Neuron (in vitro differentiated cells): ENCODE data around the gene IQGAP1.

ENCODE experiments used
- H2AFZ ChIP-seq: one replicate; pipeline ENCODE4 v1.6.1; 2013; ENCODE audit warnings: low read depth, mild to moderate bottlenecking, inconsistent platforms, low read length, moderate library complexity
- H3K27me3 ChIP-seq: one replicate; pipeline ENCODE4 v1.6.1; 2013; ENCODE audit warnings: low read length; ENCODE audit not compliant: insufficient read depth
- H3K36me3 ChIP-seq: one replicate; pipeline ENCODE4 v1.6.1; 2013; ENCODE audit warnings: low read length; ENCODE audit not compliant: insufficient read depth
- H3K4me1 ChIP-seq: one replicate; pipeline ENCODE4 v1.6.1; 2013; ENCODE audit warnings: low read length; ENCODE audit not compliant: insufficient read depth
- H3K4me3 ChIP-seq: 2 replicates; pipeline ENCODE4 v1.5.1; 2013; ENCODE audit warnings: mild to moderate bottlenecking, low read length, moderate library complexity
- H3K9me3 ChIP-seq: one replicate; pipeline ENCODE4 v1.6.1; 2013; ENCODE audit warnings: low read length

Gene IQGAP1

GRCh38 chr15:90386221-90386620, 1.8 kb upstream of the IQGAP1 start:
- H3K36me3 ChIP-seq = peaks cover 7% of the 10 kb centered on the region
- peaks cover 12% of the 10 kb centered on the region for H3K4me1 ChIP-seq
- H2AFZ ChIP-seq = no peak overlapping the region
- H3K4me3 ChIP-seq = no peak overlapping the region
- no peaks in the 10 kb centered on the region for H3K9me3 ChIP-seq
- H3K27me3 ChIP-seq = no peaks in the 10 kb centered on the region

GRCh38 chr15:90388462-90389380, 679 bp downstream of the IQGAP1 start:
- peaks cover 12% of the 10 kb centered on the region for H3K4me1 ChIP-seq
- H3K9me3 ChIP-seq = no peaks in the 10 kb centered on the region
- H2AFZ ChIP-seq = peak overlapping the region; percentile 56
- H3K36me3 ChIP-seq = peaks cover 22% of the 10 kb centered on the region
- H3K27me3 ChIP-seq = no peaks in the 10 kb centered on the region
- peak overlapping the region; percentile 85 for H3K4me3 ChIP-seq

- H3K4me3 ChIP-seq = peak overlapping the region; percentile 85
- H2AFZ ChIP-seq = no peak overlapping the region
- H3K4me1 ChIP-seq = peaks cover 12% of the 10 kb centered on the region
- peaks cover 22% of the 10 kb centered on the region for H3K36me3 ChIP-seq
- no peaks in the 10 kb centered on the region for H3K9me3 ChIP-seq
- no peaks in the 10 kb centered on the region for H3K27me3 ChIP-seq
These were observed 1.5 kb downstream of the IQGAP1 start for GRCh38 chr15:90389513-90389912.

- H3K4me1 ChIP-seq = peaks cover 12% of the 10 kb centered on the region
- no peaks in the 10 kb centered on the region for H3K9me3 ChIP-seq
- H3K36me3 ChIP-seq = peaks cover 22% of the 10 kb centered on the region
- no peak overlapping the region for H2AFZ ChIP-seq
- no peak overlapping the region for H3K4me3 ChIP-seq
- H3K27me3 ChIP-seq = no peaks in the 10 kb centered on the region
These were observed 5.0 kb downstream of the IQGAP1 start for GRCh38 chr15:90393040-90393439.

- no peak overlapping the region for H3K4me3 ChIP-seq
- H3K4me1 ChIP-seq = peaks cover 9% of the 10 kb centered on the region
- no peaks in the 10 kb centered on the region for H3K9me3 ChIP-seq
- no peak overlapping the region for H2AFZ ChIP-seq
- H3K36me3 ChIP-seq = peaks cover 22% of the 10 kb centered on the region
- no peaks in the 10 kb centered on the region for H3K27me3 ChIP-seq
These were observed 6.0 kb downstream of the IQGAP1 start for GRCh38 chr15:90394074-90394473.

- Histone ChIP-seq H2AFZ (no peak overlapping the region), H3K4me1 (peaks cover 3% of the 10 kb centered on the region), H3K9me3 (no peaks in the 10 kb centered on the region), H3K36me3 (peaks cover 22% of the 10 kb centered on the region), H3K4me3 (no peak overlapping the region), H3K27me3 (no peaks in the 10 kb centered on the region)
These were observed 6.9 kb downstream of the IQGAP1 start for GRCh38 chr15:90394748-90395442.

- H2AFZ ChIP-seq = no peak overlapping the region
- no peaks in the 10 kb centered on the region for H3K27me3 ChIP-seq
- H3K4me1 ChIP-seq = peaks cover 8% of the 10 kb centered on the region
- no peaks in the 10 kb centered on the region for H3K9me3 ChIP-seq
- H3K4me3 ChIP-seq = no peak overlapping the region
- H3K36me3 ChIP-seq = peaks cover 14% of the 10 kb centered on the region
These were observed 8.3 kb downstream of the IQGAP1 start for GRCh38 chr15:90396321-90396720.

GRCh38 chr15:90400005-90400758, 12.1 kb downstream of the IQGAP1 start:
- Histone ChIP-seq H3K27me3 (no peaks in the 10 kb centered on the region), H3K36me3 (no peaks in the 10 kb centered on the region), H3K4me1 (peaks cover 18% of the 10 kb centered on the region), H3K9me3 (no peaks in the 10 kb centered on the region), H3K4me3 (peak overlapping the region; percentile 14), H2AFZ (no peak overlapping the region)

- peaks cover 18% of the 10 kb centered on the region for H3K4me1 ChIP-seq
- H2AFZ ChIP-seq = no peak overlapping the region
- no peaks in the 10 kb centered on the region for H3K27me3 ChIP-seq
- H3K4me3 ChIP-seq = peak overlapping the region; percentile 14
- no peaks in the 10 kb centered on the region for H3K9me3 ChIP-seq
- H3K36me3 ChIP-seq = no peaks in the 10 kb centered on the region
These were observed 12.8 kb downstream of the IQGAP1 start for GRCh38 chr15:90400759-90401314.

- H3K36me3 ChIP-seq = no peaks in the 10 kb centered on the region
- H3K4me3 ChIP-seq = no peak overlapping the region
- no peaks in the 10 kb centered on the region for H3K27me3 ChIP-seq
- no peak overlapping the region for H2AFZ ChIP-seq
- peaks cover 18% of the 10 kb centered on the region for H3K4me1 ChIP-seq
- no peaks in the 10 kb centered on the region for H3K9me3 ChIP-seq
These were observed 13.5 kb downstream of the IQGAP1 start for GRCh38 chr15:90401495-90401894.

- no peaks in the 10 kb centered on the region for H3K36me3 ChIP-seq
- H3K27me3 ChIP-seq = no peaks in the 10 kb centered on the region
- no peaks in the 10 kb centered on the region for H3K9me3 ChIP-seq
- peaks cover 18% of the 10 kb centered on the region for H3K4me1 ChIP-seq
- H3K4me3 ChIP-seq = no peak overlapping the region
- no peak overlapping the region for H2AFZ ChIP-seq
These were observed 14.2 kb downstream of the IQGAP1 start for GRCh38 chr15:90402223-90402622.

- H3K36me3 ChIP-seq = no peaks in the 10 kb centered on the region
These were observed 14.7 kb downstream of the IQGAP1 start for GRCh38 chr15:90402767-90403166.

More at GRCh38 chr15:90402767-90403166, 14.7 kb downstream of the IQGAP1 start:
- no peaks in the 10 kb centered on the region for H3K27me3 ChIP-seq
- H2AFZ ChIP-seq = no peak overlapping the region
- H3K9me3 ChIP-seq = no peaks in the 10 kb centered on the region
- no peak overlapping the region for H3K4me3 ChIP-seq
- peaks cover 18% of the 10 kb centered on the region for H3K4me1 ChIP-seq
